Bronchial epithelial cell (primary cell): ENCODE data around the gene RXFP1. TPM values are rescaled to one million over a fixed set of nuclear protein-coding genes. Genes with fewer than 3 reads are reported as not detected.

Experiments used
- DNase-seq: peaks from one replicate; pipeline ENCODE4 v3.0.0-alpha.2; 2010; ENCODE audit warnings: low read depth
- FAIRE-seq: peaks from 2 replicates; lab custom pipeline; 2011; peaks lifted over from hg19 to GRCh38; lab: Jason Lieb, UNC
- H3K27me3 ChIP-seq: 2 replicates; pipeline ENCODE4 v1.5.1; 2011; ENCODE audit warnings: low read length; ENCODE audit not compliant: control insufficient read depth, insufficient read depth
- H3K36me3 ChIP-seq: 2 replicates; pipeline ENCODE4 v1.5.1; 2011; ENCODE audit warnings: low read length; ENCODE audit not compliant: control insufficient read depth, insufficient read depth
- H3K4me3 ChIP-seq: 2 replicates; pipeline ENCODE4 v1.5.1; 2011; ENCODE audit warnings: mild to moderate bottlenecking, low read depth, low read length, control low read depth
- total RNA-seq: library from RNA; depleted of rRNA; stranded (reverse); fragments of >200 nt; gene quantifications from 2 replicates; pipeline ENCODE4 v1.2.1, GENCODE V29; 2014
- TF ChIP-seq, protein P1 (sequence below): IDR thresholded peaks from 2 replicates; pipeline ENCODE4 v1.5.1; 2011; ENCODE audit warnings: mild to moderate bottlenecking, moderate library complexity, low read length, control low read depth, inconsistent platforms; ENCODE audit not compliant: insufficient read depth, severe bottlenecking

Gene RXFP1
- total RNA-seq, 1 donor from 2014 or later: under 0.01 TPM

DNA sequence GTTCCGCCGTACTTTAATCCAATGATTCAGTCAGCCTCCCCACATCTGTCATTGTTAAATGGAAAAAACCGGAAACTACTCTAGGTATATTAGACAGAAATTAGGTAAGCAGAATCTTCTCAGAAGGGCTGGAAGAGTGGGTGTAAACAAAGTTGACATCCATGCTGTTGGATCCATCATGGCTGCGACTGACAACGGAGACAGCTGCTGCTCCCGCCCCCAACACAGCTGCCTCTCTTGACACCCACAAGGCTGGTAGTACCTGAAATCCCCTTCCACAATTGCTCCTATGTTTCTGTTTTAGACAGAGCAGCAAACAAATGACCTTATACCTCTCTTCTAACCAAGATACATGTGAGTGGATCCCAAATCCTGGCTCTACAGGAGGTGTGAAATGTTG, 66.6 kb downstream of the RXFP1 start:
- TF ChIP-seq, protein P1, sequence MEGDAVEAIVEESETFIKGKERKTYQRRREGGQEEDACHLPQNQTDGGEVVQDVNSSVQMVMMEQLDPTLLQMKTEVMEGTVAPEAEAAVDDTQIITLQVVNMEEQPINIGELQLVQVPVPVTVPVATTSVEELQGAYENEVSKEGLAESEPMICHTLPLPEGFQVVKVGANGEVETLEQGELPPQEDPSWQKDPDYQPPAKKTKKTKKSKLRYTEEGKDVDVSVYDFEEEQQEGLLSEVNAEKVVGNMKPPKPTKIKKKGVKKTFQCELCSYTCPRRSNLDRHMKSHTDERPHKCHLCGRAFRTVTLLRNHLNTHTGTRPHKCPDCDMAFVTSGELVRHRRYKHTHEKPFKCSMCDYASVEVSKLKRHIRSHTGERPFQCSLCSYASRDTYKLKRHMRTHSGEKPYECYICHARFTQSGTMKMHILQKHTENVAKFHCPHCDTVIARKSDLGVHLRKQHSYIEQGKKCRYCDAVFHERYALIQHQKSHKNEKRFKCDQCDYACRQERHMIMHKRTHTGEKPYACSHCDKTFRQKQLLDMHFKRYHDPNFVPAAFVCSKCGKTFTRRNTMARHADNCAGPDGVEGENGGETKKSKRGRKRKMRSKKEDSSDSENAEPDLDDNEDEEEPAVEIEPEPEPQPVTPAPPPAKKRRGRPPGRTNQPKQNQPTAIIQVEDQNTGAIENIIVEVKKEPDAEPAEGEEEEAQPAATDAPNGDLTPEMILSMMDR: no peak
- FAIRE-seq (no peak), DNase-seq (no peak)
- Histone ChIP-seq H3K4me3 (no peak overlapping the region), H3K36me3 (no peaks in the 10 kb centered on the region), H3K27me3 (no peaks in the 10 kb centered on the region)

DNA sequence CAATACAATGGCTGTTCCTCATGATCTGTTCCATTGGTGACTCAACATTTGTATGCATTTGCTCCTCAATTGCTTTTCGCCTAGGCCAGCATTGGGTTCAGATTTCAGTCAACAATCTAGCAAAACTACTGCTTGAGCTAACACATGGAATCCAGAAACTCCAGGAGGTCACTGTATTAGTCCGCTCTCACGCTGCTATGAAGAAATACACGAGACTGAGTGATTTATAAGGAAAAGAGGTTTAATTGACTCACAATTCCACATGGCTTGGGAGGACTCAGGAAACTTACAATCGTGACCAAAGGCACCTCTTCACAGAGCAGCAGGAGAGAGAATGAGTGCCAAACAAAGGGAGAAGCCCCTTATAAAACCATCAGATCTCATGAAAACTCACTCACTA, 67.1 kb downstream of the RXFP1 start:
- Histone ChIP-seq H3K27me3 (no peaks in the 10 kb centered on the region), H3K36me3 (no peaks in the 10 kb centered on the region), H3K4me3 (no peak overlapping the region)
- no peak for FAIRE-seq
- TF ChIP-seq, protein P1: no peak
- no peak for DNase-seq

DNA sequence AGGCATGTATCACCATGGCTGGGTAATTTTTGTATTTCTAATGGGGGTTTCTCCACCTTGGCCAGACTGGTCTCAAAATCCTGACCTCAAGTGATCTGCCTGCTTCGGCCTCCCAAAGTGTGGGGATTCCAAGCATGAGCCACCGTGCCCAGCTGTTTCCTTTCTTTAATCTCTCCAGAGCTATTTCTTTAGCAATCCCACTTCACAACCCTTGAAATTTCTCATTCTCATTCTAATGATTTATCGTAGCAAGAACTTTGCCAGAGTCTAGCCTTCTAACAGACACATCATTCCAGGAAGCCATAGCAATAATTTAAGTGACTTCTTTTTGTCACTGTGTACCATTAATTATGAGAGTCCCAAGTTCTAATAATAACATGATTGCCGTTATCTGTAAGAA, 68.6 kb downstream of the RXFP1 start:
- Histone ChIP-seq H3K27me3 (no peaks in the 10 kb centered on the region), H3K36me3 (no peaks in the 10 kb centered on the region), H3K4me3 (no peak overlapping the region)
- TF ChIP-seq, protein P1: no peak
- no peak for DNase-seq
- no peak for FAIRE-seq

DNA sequence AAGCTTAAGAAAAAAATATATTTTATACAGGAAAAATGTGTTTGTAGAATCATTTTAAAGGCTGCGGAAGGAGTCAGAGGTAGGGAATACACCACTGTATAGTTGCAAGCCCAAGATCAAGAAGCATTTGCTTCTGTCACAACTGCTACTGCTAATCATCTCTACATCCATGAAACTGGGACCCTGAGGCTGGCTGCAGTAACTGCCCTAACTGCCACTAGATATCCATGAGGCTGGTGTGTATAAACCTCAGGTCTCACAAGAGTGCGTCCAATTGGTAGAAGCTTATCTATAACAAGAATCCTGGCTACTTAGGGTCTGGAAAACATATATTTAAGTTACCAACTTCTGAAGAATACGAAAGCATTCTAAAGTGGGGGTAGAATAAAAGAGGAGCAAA, 69.1 kb downstream of the RXFP1 start:
- DNase-seq: no peak
- H3K4me3 ChIP-seq: no peak overlapping the region
- no peak for FAIRE-seq
- H3K27me3 ChIP-seq: no peaks in the 10 kb centered on the region
- TF ChIP-seq, protein P1: no peak
- H3K36me3 ChIP-seq: no peaks in the 10 kb centered on the region

DNA sequence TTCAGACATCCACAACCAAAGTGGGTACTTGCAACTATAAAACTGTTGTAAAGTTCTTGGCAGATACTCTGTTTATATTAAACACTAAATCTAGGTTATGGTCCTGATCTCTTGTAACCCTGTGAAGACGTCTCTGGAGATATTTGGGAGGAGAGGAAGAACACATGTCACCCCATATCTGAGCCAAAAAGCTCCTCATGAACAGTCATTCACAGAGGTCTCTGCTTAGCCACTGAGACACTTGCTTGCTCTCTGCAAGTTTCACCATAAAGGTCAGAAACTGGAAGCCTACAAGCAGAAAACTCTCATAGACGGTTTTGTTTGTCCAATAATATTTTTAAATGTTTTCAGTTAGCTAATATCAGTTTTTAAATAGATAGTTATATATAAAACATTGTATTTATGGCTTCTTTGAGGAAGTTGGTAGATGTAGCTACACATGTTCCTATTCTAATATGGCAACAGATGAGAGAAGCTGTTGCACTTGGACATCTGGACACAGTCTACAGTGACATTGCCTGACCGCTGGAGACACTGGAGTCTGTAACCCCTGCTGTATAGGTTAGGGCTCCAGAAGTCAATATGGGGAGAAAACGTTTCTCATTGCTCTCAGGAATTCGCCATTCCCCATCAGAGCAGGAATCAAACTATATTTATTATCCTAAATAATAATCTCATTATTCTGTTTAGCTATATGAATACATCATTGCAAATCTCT, 76.4 kb downstream of the RXFP1 start:
- FAIRE-seq (no peak), DNase-seq (no peak)
- H3K27me3 ChIP-seq: no peaks in the 10 kb centered on the region
- TF ChIP-seq, protein P1: no peak
- no peaks in the 10 kb centered on the region for H3K36me3 ChIP-seq
- H3K4me3 ChIP-seq: no peak overlapping the region

DNA sequence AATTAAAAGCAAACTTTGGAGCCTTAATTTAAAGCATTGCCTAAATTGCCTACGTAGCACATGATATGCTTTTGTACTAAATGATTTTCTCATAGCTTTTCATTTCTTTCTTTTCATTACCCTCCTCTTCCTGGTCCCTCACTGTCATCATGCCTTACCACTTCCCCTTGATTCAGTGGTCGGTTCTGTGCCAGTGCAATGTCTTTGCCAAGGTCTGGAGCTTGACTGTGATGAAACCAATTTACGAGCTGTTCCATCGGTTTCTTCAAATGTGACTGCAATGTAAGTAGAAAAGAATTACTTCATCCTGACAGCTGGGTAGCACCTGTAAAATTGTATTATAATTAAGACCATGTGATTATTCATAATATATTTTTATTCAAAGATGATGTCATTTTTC, 77.5 kb downstream of the RXFP1 start:
- Histone ChIP-seq H3K27me3 (no peaks in the 10 kb centered on the region), H3K36me3 (no peaks in the 10 kb centered on the region), H3K4me3 (no peak overlapping the region)
- TF ChIP-seq, protein P1: no peak
- FAIRE-seq (no peak), DNase-seq (no peak)
